Progenitor cell of endocrine pancreas (in vitro differentiated cells): ENCODE measurements around the gene HAGH. TPM values are rescaled to one million over a fixed set of nuclear protein-coding genes. Genes with fewer than 3 reads are reported as not detected.
"Not testable (repeated sequence)": the region's sequence is repeated elsewhere in the genome, so short reads cannot be mapped to it uniquely, and the experiment has no call there.

Source experiments
- DNase-seq: peaks from one replicate; pipeline ENCODE4 v3.0.0; 2021; ENCODE audit warnings: low spot score; ENCODE audit not compliant: unreplicated experiment
- H3K27ac Mint-ChIP-seq: 2 replicates; pipeline ENCODE4 v1.8.0; 2021; ENCODE audit warnings: mild to moderate bottlenecking, moderate library complexity, mixed read lengths
- H3K27me3 Mint-ChIP-seq: 2 replicates; pipeline ENCODE4 v1.8.0; 2021; ENCODE audit warnings: mixed read lengths
- H3K36me3 Mint-ChIP-seq: 2 replicates; pipeline ENCODE4 v1.8.0; 2022; ENCODE audit warnings: mixed read lengths; ENCODE audit not compliant: insufficient read depth
- H3K4me1 Mint-ChIP-seq: 2 replicates; pipeline ENCODE4 v1.8.0; 2021; ENCODE audit warnings: low read depth, mixed read lengths
- H3K4me3 Mint-ChIP-seq: 2 replicates; pipeline ENCODE4 v1.8.0; 2021; ENCODE audit warnings: low read depth, mild to moderate bottlenecking, moderate library complexity, mixed read lengths
- H3K9me3 Mint-ChIP-seq: 2 replicates; pipeline ENCODE4 v1.8.0; 2021; ENCODE audit warnings: low read depth, mixed read lengths
- long read RNA-seq: library from polyadenylated mRNA; unstranded; transcript quantifications from one replicate; pipeline ENCODE4 v2.0.0, GENCODE V29; 2020
- total RNA-seq: library from RNA; stranded (reverse); gene quantifications from 2 replicates; pipeline ENCODE4 v1.2.1, GENCODE V29; 2021
- TF ChIP-seq, protein P1 (sequence below): fragments of 200-600 bp; sonication (generic); IDR thresholded peaks from one replicate; pipeline ENCODE4 v1.5.0; 2021; ENCODE audit warnings: antibody characterized with exemption, mild to moderate bottlenecking; ENCODE audit not compliant: unreplicated experiment

Gene HAGH
- total RNA-seq: 43.6 and 46.4 TPM in 2 replicates
- long read RNA-seq, transcript HAGH-202 (9 exons, 2,984 nt): major isoform, 20 of 23 reads
- long read RNA-seq, partial matches to known transcripts: 1 of 23 reads
- long read RNA-seq, other reads (novel, unspliced or antisense): 2 of 23 reads

DNA sequence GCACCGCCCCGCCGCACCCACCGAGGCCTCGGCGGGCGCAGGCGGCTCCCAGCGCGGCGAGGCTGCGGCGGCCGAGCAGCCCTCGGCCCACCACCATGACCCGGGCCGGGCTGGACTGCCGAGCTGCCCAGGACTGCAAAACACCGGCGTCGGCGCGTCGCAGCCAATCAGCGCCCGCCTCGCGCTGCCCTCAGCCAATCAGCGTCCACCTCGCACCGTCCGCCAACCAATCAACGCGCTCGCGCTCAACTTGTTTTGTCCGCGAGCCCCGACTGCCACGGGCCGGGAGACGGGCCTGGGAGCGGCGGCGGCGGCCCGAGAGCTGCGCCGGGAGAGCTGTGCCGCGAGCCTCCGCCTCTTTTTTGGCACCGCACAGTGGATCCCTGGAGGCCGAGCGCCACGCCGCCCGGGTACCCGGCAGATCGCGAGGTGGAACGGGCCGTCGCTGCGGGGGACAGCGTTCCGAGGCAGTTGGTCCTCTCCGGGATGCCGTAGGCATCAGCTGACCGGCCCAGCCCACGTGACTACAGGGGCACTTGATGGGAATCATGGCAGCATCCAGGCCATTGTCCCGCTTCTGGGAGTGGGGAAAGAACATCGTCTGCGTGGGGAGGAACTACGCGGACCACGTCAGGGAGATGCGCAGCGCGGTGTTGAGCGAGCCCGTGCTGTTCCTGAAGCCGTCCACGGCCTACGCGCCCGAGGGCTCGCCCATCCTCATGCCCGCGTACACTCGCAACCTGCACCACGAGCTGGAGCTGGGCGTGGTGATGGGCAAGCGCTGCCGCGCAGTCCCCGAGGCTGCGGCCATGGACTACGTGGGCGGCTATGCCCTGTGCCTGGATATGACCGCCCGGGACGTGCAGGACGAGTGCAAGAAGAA is at the start of gene HAGH, which contains the start of gene FAHD1:
Gene HAGH (minus strand): TSS at position 135 of the 883 bp plus-strand sequence. CDS start 38 bp downstream, at position 97.
Gene FAHD1 (plus strand): TSS at position 516 of the 883 bp plus-strand sequence. CDS start 33 bp downstream, at position 549.
- Mint-ChIP-seq H3K27me3 (no peaks in the 10 kb centered on the region), H3K9me3 (no peaks in the 10 kb centered on the region), H3K4me3 (peak within 1 kb of the TSS; percentile 94), H3K36me3 (no peaks in the 10 kb centered on the region), H3K27ac (peak within 1 kb of the TSS; percentile 88), H3K4me1 (peaks cover 31% of the 10 kb centered on the region)
- TF ChIP-seq, protein P1, sequence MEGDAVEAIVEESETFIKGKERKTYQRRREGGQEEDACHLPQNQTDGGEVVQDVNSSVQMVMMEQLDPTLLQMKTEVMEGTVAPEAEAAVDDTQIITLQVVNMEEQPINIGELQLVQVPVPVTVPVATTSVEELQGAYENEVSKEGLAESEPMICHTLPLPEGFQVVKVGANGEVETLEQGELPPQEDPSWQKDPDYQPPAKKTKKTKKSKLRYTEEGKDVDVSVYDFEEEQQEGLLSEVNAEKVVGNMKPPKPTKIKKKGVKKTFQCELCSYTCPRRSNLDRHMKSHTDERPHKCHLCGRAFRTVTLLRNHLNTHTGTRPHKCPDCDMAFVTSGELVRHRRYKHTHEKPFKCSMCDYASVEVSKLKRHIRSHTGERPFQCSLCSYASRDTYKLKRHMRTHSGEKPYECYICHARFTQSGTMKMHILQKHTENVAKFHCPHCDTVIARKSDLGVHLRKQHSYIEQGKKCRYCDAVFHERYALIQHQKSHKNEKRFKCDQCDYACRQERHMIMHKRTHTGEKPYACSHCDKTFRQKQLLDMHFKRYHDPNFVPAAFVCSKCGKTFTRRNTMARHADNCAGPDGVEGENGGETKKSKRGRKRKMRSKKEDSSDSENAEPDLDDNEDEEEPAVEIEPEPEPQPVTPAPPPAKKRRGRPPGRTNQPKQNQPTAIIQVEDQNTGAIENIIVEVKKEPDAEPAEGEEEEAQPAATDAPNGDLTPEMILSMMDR: no peak
- DNase-seq: peak; percentile 90

DNA sequence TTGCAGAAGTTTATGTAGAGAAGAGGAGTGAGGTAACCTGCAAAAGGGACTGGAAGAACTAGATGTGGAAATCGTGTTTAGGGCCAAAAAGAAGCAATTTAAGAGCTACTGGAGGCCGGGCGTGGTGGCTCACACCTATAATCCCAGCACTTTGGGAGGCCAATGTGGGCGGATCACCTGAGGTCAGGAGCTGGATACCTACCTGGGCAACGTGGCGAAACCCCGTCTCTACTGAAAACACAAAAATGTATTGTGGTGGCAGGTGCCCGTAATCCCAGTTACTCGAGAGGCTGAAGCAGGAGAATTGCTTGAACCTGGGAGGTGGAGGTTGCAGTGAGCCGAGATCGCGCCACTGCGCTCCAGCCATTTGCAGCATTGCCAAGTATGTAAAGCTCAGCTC is 49.4 kb upstream of the HAGH start:
- H3K9me3 Mint-ChIP-seq, H3K27ac Mint-ChIP-seq, H3K4me3 Mint-ChIP-seq, DNase-seq, H3K36me3 Mint-ChIP-seq, H3K4me1 Mint-ChIP-seq: not testable (repeated sequence)
- peaks cover 51% of the 10 kb centered on the region for H3K27me3 Mint-ChIP-seq

- TF ChIP-seq, protein P1: no peak
- H3K4me3 Mint-ChIP-seq: no peak overlapping the region
- H3K27me3 Mint-ChIP-seq: peaks cover 55% of the 10 kb centered on the region
- H3K27ac Mint-ChIP-seq: no peak overlapping the region
- DNase-seq: no peak
- H3K4me1 Mint-ChIP-seq: no peaks in the 10 kb centered on the region
- H3K36me3 Mint-ChIP-seq: peaks cover 3% of the 10 kb centered on the region
- H3K9me3 Mint-ChIP-seq: peaks cover 3% of the 10 kb centered on the region
These were observed 48.2 kb upstream of the HAGH start for GRCh38 chr16:1874854-1875253.

DNA sequence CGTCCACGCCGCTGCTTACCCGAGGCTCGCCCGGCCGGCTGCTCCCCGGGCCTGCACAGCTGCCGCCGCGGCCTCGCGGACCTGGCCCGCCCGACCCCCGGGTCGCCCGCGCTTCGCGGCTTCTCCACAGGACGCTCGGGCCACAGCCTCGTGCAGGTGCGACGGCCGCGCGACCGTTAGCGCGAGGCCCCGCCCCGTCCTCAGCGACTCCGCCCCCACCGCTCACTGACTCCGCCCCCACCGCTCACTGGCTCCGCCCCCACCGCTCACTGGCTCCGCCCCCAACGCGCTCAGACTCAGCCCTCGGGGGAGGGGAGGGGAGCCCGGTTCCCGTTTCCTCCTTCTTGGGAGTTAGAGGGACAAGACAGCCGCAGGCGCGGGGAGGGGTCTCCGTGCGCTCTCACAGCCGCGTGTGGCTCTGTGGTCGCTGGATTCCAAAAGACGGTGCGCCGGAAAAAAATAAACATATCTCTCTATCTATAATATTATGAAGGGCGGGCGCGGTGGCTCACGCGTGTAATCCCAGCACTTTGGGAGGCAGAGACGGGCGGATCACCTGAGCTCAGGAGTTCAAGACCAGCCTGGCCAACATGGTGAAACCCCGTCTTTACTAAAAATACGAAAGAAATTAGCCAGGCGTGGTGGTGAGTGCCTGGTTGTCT is 45.5 kb upstream of the HAGH start, which contains the start of gene MEIOB:
Gene MEIOB (minus strand): TSS at position 191 of the 662 bp plus-strand sequence. CDS start 3,989 bp downstream, outside the sequence.
- peaks cover 35% of the 10 kb centered on the region for H3K27me3 Mint-ChIP-seq
- H3K36me3 Mint-ChIP-seq: peaks cover 3% of the 10 kb centered on the region
- DNase-seq: no peak
- no peak within 1 kb of the TSS for H3K27ac Mint-ChIP-seq
- no peaks in the 10 kb centered on the region for H3K4me1 Mint-ChIP-seq
- H3K4me3 Mint-ChIP-seq: no peak within 1 kb of the TSS
- peaks cover 3% of the 10 kb centered on the region for H3K9me3 Mint-ChIP-seq
- TF ChIP-seq, protein P1: no peak

DNA sequence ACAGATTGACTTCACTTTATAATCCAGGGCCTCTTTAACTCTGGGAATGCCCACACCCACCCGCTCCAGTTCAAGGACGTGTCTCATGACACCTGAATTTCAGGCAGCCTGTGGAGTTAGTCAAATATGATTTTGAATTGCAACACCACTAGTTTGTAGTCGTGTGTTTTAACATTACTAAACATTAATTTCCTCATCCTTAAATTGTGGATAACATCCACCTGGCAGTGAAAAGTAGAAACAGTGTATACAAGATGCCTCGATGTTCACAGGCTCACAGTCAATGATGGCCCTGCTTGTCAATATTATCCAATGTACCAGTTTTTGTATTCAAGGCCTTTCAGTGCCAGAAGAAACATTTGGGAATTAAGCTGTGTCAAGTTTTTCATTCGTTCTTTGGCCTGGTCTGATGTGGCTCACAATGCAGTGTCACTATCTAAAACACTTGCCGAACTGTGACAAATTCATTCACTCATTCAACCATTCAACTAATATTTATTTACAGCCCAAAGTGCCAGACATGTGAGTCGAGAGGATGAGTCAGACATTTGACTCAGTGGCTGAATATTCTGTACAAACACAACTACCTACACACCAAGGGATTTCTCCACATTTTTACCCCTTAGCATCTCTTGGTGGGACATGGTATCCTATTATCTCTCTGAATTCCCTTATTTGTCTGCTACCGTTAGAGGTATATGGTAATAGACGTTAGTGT is 43.9 kb upstream of the HAGH start:
- DNase-seq: no peak
- Mint-ChIP-seq H3K9me3 (peaks cover 3% of the 10 kb centered on the region), H3K36me3 (peaks cover 3% of the 10 kb centered on the region), H3K27ac (no peak overlapping the region), H3K4me1 (no peaks in the 10 kb centered on the region), H3K27me3 (peaks cover 45% of the 10 kb centered on the region), H3K4me3 (no peak overlapping the region)
- TF ChIP-seq, protein P1: no peak
